ENCODE data around the gene RSPRY1. TPM values are rescaled to one million over a fixed set of nuclear protein-coding genes. Genes with fewer than 3 reads are reported as not detected.

RSPRY1 gene
- total RNA-seq, 1 experiment from 2014 or later, result 24.9 TPM

- H3K9me3 ChIP-seq (ENCODE audit: control insufficient read depth in 1 of 2, insufficient read depth in 1 of 2, low read depth in 1 of 2, low read length in 2 of 2), result no peaks in the 10 kb centered on the region
- ATAC-seq (no peak), DNase-seq (ENCODE audit: low read depth, low spot score) (no peak)
- BruUV-seq (replicated peaks), result no TSS peak
- ChIA-PET CTCF (no interaction called here), POLR2A (no interaction called here), RAD21 (ENCODE audit: low non-redundant PET in 1 of 2, low total read pairs in 2 of 2, uncharacterized antibody in 2 of 2, unreplicated experiment in 2 of 2) (no interaction called here)
- no peak overlapping the region for H3K4me2 ChIP-seq (ENCODE audit: low read length)
- H3K9ac ChIP-seq (ENCODE audit: low read length), result no peak overlapping the region
- intact Hi-C loops (cut with micrococcal nuclease), result no loop called here
- no peaks in the 10 kb centered on the region for H3K27me3 ChIP-seq (ENCODE audit: insufficient read depth, low read length)
- H3K36me3 ChIP-seq (ENCODE audit: control insufficient read depth in 1 of 2, insufficient read depth in 2 of 2, low read length in 2 of 2), result peaks cover 10 to 22% of the 10 kb centered on the region in 2 experiments
- no peak overlapping the region for H2AFZ ChIP-seq (ENCODE audit: low read depth, low read length, poor library complexity, severe bottlenecking)
- no peak for TF ChIP-seq TCF7L2 (IDR thresholded peaks at IDR 0.05; ENCODE audit: borderline replicate concordance, extremely low read depth, insufficient read depth, insufficient read length)
- TF ChIP-seq, protein P1, sequence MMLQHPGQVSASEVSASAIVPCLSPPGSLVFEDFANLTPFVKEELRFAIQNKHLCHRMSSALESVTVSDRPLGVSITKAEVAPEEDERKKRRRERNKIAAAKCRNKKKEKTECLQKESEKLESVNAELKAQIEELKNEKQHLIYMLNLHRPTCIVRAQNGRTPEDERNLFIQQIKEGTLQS (IDR thresholded peaks at IDR 0.05), result no peak
- TF ChIP-seq SIN3A (IDR thresholded peaks at IDR 0.05; ENCODE audit: low read depth), result no peak
- TF ChIP-seq YY1 (IDR thresholded peaks at IDR 0.05; ENCODE audit: extremely low read depth, insufficient replicate concordance, low read depth, low read length), result no peak
- TF ChIP-seq ZBTB33 (IDR thresholded peaks at IDR 0.05; ENCODE audit: extremely low read depth, insufficient replicate concordance, low read length), result no peak
- no peak for TF ChIP-seq SP1 (IDR thresholded peaks at IDR 0.05; ENCODE audit: low read depth)
- TF ChIP-seq ELF1 (IDR thresholded peaks at IDR 0.05; ENCODE audit: borderline replicate concordance, low read depth), result no peak
- TF ChIP-seq, protein P2, sequence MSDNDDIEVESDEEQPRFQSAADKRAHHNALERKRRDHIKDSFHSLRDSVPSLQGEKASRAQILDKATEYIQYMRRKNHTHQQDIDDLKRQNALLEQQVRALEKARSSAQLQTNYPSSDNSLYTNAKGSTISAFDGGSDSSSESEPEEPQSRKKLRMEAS (IDR thresholded peaks at IDR 0.05), result no peak
- TF ChIP-seq POLR2A (IDR thresholded peaks at IDR 0.05; ENCODE audit: borderline replicate concordance, extremely low read depth, insufficient read depth, insufficient read length), result no peak
- H4K20me1 ChIP-seq (ENCODE audit: insufficient read depth), result no peaks in the 10 kb centered on the region
- H3K79me2 ChIP-seq (ENCODE audit: insufficient read depth, low read length), result 0 out of 2 replicates have a peak, but pooled peaks cover 2% of the 10 kb centered on the region
- no peak overlapping the region for H3K4me3 ChIP-seq (replicated peaks in 1 of 2; ENCODE audit: low read depth in 1 of 2, low read length in 2 of 2)
- no peaks in the 10 kb centered on the region for H3K9me2 ChIP-seq (ENCODE audit: insufficient read depth)
- no peak overlapping the region for H3K27ac ChIP-seq (ENCODE audit: low read depth, low read length)
- H3K4me1 ChIP-seq (ENCODE audit: control insufficient read depth in 1 of 2, insufficient read depth in 2 of 2, low read length in 2 of 2), result no peaks in the 10 kb centered on the region
These were observed 17.3 kb downstream of the RSPRY1 start for GRCh38 chr16:57203451-57203850.

Data from HCT116 (cell line).